NCI-H748 (cell line): ENCODE results near the gene ASTN2.

Experiments used
- DNase-seq: peaks from one replicate; lab custom pipeline; 2025; ENCODE audit not compliant: unreplicated experiment; lab: John Stamatoyannopoulos, UW

The ASTN2 gene

DNA sequence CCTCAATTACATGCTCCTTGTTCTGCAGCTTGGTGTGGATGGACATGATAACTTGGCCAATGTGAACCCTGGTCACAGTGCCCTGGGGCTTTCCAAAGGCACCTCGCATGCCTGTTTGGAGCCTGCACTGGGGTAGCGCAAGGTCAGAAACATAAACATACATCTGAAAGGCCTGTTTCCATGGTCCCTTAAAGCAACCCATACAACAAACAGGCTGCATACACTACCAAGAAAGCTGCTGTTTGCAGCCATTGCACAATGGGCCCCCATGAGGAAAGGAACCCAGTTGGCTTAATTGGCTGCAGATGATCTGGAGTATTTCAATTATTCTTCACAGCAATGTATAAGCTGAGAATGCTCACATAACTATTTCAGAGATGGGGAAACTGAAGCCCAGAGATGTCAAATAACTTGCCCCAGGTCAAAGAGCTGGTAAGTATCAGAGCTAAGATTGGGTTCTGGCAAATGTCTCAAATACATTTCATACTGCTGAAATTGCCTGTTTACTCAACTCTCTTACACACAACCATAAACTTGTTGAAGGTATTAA, 233.9 kb downstream of the ASTN2 start:
- no peak for DNase-seq

DNA sequence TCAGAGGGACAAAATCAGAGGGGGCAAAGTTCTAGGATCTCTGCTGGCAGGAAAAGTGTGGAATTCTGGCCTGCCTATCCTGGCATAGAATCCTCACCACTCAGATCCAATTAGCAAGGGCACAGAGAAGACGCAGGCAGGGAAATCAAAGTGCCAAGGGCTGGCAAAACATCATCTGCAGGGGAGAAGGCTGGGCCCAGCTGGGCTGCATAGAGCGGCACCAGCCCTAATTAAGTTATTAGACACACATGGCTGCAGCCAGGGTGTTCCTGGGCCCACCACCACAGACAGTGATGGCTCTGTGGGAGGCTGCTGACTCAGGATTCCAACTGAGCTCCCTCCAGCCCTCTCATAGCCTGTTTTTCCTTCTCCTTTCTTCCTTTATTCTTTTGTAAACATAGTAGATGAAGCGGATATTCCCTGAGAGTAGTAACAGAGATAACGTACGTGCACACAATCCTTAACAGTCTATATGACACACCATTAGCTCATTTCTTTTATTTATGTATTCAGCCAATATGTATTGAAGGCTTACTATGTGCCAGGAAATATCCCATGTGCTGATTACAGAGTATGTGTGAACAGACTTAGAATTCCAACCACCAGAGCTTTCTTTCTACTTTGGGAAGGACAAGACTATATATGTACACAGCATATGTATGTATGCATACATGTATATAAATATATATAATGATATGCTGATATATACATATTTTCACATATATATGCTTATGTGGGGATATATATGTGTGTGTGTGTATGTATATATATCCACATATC, 236.1 kb downstream of the ASTN2 start:
- peak; percentile 22 for DNase-seq

DNA sequence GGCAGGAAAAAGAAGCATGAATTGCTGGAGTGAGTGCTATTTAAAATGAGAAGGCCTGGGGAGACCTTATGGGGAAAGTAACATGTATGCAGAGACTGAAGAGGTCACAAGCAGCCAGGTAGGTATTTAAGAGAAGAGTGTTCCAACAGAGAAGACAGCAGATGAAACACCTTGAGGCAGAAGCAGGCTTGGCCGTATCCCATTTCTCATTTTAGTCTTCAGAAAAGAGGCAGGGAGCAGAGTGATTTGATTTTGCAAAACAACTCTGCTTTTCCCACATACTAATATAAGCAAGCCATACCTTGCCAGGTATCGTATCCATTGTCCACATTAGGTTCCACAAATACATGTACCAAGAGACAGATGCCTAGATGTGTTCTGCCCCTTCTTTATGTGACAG, 244.3 kb downstream of the ASTN2 start:
- no peak for DNase-seq

DNA sequence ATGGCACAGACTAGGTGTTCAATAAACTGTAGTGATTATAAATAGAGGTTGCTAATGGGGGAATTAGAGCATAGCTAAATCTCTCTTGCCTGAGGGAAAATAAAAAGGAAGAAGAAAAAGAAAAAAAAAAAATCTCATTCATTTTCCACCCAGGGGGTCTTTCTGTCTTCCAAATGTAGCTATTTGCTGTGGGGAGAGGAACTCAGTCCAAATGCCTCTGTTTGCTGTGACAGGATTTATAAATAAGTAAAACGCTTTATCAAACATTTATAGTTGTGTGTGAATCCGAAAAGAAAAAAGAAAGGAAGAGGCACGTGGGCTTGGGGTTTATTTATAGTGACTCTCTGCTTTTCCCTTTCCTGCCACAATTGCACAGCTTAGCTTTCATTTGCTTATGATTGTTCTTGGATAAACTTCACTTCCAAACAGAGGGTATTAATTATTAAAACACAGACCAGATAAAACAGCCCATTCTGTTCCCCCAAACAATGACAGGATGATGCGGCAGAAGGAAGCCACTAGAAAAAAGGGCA, 245.7 kb downstream of the ASTN2 start:
- DNase-seq, result no peak

DNA sequence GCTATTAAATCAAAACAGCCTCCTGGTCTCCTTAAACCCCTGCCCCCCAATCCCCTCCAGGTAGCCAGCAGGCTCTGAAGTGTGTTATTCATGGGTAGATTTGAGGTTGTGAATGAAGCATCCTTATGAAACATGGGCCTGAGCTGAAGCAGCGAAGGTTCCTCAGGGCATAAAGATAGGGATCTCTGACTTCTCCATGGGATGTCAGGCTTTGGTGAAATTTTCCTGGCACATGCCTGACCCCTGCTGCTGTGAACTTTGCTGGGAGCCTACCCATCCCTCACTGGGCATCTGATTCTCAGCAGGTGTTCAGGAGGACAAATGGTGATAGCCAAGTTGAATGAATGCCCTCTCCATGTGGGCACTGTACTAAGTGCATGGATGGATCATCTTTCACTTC, 250.3 kb downstream of the ASTN2 start:
- no peak for DNase-seq

DNA sequence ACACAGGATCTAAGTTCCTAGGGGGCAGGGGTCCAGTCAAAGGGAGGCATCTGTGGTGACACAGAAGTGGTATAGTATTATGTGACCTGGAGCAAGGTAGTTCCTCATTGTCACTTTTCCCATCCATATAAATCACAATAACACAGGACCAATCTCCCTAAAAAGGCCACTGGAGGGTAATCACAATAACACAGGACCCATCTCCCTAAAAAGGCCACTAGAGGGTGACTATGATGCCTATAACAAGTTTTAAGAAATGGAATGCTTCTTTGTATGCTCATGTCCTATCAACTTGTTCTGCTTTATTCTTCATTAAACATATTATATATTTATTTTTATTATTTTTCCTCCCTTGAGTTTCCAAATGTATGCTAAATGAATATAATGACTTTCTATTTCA, 254.6 kb downstream of the ASTN2 start:
- peak; percentile 25 for DNase-seq

DNA sequence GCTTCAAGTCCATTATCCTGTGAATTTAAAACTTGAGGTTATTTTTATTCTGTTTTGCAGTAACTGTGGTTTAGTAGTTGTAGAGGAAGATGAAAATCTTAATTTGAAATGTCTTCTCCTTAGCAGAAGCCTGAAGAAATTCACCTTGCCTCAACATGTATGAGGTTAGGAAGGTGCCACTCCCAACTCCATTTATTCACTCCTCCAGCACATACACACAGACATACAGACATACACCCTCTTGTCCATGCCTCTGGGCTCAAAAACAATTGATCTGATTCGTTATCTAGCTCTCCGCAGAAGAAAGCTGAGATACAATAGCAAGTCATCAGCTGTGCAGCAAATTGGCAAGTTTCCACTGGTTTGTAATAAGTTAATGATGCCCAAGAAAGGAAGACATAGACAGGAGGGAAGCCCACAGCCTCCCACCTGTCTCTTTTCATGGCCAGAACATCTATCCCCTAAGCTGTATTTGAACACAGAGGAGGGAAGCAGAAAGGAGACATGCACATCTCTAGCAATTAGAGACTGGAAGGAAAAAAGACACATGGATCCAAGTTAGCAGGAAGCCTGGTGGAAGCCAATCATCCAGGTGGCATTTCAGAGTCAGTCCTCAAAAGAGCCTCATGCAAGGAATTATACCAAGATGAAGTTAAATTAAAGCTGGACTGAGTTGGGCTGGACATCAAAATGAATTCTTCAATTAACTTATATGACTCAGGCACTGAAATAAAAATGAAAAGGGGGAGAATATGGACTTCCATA, 257.9 kb downstream of the ASTN2 start:
- DNase-seq, result peak; percentile 10

DNA sequence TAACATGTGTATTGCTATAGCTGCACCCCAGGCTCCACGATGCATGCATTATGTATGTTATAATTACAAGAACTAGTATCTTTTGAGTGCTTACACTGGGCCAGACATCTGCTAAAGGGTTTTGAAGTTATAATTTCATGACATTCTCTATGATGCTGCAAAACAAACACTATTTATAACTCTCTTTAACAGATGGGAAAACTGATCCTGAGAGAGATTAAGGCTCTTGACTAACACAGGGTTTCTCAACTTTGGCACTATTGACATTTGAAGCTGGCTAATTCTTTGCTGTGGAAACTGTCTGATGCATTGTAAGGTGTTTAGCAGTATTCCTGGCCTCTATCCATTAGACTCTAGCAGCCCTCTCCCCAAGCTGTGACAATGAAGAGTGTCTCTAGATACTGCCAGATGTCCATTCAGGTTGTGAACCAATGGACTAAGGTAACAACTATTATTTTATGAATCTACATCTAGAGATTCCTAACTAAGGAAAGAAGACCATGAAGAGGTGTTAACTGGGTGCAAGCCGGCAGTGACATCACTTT, 258.6 kb downstream of the ASTN2 start:
- no peak for DNase-seq

DNA sequence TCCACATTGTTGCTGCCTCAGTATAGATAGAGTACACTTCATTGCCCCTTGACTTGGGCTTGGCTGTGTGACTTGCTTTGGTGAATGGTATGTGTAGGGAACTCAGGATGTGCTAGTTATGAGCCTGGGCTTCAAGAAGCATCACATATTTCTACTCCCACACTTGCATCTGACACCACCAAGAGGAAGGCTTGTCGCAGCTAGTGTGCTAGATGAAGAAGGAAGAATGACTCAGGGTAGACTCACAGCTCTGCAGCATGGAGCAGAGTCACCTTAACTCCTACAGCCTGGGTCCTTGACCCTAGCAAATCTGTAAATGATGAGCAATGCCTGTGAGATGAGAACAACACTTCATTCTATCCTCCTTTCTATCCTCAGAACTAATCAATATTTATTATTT, 261.8 kb downstream of the ASTN2 start:
- DNase-seq, result no peak

DNA sequence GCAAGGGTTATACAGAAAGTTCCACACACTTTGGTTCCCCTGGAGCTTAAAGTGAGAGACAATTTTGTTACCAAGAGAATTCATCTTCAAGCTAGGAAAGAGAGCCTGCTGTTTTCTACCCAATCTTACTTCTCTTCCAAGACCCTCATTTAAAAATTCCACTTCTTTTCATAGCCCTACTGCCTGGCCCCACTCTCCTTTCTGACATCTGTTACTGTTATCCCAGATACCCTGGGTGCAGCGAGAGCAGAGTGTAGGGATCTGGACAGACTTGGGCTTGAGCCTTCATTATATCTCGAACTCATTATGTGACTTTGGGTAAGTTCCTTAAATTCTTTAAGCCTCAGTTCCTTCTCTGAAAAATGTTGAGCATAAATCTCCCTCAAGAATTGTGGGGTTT, 263.1 kb downstream of the ASTN2 start:
- no peak for DNase-seq

DNA sequence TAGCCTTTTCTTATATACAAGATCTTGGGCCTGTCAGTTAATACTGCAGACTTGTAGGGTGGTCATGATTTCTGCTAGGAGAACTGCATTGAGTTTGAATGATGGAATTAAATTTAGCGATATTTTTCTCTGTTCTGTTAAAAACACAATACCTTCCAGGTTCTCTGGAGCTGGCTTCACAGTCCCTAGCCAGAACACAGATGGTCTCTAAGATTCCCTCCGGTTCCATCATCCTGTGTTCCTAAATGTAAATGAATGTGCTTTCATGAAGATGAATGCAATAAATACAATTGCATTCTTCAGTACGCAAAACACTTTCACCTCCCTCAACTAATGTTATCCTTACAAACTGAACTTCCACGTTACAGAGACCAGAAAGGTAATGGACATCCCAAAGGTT, 264.9 kb downstream of the ASTN2 start:
- DNase-seq, result no peak

DNA sequence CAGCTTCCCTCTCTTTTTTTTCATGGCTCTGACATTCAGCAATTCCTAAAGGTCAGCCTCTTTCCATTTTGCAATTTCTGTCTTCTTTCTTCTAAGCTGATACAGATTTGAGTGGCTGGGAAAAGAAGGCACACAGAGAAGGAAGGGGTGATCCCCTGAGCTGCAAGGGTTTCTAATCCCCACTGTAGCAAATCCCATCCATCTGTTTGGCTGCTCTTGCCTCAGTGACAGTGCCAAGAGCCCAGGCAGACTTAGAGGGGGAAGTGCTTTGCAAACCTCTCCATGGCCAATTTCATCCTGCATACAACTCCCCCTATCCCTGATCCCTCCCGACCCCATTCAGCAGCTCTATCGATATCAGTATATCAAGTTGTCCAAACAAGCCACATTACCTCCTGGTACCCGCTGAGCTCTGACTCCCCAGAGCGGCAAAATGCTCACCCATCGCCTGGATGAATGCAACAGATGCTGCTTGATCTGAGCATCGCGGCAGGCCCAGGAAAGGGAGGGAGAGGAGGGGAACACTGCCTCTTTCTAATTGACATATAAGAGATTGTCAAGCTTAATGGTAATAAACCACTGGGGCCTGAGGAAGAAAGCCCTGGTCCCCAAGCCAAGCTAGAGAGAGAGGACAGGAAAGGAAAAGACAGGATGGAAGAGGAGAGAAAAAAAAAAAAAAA, 268.9 kb downstream of the ASTN2 start:
- DNase-seq, result no peak

DNA sequence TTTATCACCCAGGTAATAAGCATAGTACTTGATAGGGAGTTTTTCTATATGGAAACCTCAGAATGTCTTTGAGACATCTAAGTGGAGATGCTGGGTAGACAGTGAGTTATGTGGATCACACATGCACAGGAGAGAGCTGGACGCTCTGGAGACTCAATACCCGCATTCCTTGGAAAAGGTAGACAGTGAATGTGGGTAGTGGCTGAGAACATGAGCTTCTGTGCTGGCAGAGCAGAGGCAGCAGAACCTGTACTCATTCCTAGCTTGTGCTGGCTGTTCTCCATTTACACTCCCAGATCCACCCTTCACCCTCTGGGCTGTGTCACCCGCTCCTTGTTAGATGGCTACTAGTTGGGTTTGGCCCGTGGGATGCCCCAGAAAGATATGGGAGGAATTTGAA, 269.8 kb downstream of the ASTN2 start:
- no peak for DNase-seq

DNA sequence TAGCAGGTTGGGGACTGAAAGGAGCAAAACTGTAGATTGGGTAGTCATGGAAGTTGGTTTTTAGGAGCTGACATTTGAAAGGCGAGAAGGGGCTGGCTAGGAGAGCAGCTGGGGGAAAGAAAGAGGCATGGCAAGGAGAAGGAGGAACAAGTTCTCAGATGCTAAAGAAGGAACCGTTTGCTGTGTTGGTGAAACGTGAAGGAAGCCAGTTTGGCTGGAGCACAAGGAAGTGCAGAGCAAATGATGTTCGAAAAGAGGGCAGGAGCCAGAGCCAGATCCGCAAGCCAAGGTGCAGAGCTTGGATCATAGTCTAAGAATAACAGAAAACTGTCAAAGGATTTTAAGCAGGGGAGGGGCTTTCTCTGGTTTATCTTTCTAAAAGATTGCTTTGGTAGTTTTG, 276.6 kb downstream of the ASTN2 start:
- no peak for DNase-seq

DNA sequence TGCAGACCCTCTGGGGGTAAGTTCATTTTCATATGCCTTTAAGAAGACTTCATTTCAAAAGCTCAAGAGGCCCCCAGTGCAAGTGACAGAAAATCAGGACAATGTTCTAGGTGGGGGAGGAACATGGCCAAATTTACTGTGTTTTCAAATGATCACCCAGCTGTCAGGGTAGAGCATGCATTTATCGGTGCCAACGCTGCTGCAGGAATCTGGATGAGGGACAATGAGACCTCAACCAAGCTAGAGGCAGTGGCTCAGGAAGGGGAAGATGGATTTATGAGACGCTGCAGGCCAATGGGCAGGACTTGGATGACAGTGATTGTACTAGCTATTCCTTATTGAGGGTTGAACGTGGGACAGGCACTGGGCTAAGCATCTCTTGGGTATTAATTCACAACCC, 278.4 kb downstream of the ASTN2 start:
- DNase-seq, result no peak

DNA sequence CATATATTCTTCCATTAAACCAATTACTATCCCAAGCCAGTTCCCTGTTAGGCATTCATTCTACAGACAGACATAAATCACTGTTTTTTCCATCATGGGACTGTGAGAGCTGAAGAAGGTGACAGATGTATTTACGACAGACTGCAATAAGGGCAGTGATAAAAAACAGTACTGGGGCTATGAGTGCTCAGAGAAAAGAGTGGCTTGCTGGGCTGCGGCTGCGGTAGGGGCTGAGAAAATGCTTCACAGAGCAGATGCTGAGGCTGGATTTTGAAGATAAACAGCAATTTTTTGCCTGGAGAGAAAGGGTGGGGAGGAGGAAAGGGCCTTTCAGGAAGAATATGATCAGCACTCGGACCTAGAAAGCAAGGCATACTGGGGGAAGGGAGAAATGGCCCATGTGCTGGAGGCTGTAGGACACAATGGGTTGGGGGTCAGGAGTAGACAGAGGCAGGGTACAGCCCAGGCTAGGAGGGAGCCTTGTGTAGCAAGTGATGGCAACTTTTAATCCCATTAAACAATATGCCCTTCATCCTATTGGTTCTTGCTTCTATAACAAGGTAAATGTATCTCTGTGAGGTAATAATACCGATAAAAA, 279.3 kb downstream of the ASTN2 start:
- no peak for DNase-seq

DNA sequence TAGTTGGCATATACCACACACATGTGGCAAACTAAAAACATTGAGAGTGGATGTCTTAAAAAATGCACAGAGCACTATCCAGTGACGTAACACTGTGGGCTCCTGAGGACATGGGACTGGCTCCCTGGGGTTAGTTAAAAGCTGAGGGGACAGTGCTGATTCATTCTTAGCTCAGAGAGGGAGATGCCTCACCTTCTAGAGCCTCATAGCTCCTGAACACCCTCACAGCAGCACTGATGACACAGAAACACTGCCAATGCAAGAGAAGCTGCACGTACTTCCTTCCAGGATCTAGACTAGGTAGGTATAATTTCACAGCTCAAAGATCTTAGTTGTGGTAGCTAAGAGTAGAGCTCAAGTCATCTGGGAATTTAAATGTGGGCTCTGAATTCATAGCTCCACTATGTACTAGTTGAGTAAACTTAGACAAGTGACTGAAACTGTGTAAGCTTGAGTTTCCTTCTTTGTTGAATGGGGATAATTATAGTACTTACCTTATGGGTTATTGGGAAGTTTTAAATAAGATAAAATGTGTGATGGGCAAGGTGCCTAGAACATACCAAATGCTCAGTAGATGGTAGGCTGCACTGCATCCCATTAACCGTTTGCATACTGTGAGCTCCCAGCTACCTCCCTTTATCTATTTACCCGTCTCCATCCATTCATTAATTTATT, 279.9 kb downstream of the ASTN2 start:
- no peak for DNase-seq

DNA sequence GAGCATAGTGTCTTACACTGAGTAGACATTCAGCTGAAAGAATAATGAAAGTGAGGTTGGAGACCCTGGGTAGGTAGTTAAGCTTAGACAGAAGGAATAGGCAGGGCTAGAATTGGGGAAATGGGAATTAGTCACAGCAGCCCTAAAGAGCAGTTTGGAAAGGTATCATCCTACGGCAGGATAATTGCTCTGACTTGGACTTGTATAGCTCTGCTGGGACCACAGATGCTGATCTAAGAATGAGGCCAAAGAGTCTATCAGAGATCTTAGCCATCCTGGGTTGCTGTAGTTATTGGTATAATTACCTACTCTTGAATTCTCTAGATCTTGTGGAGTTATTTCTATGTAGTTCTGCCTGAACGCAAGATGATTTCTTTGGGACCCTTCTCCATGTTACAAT, 288.0 kb downstream of the ASTN2 start:
- DNase-seq, result no peak

DNA sequence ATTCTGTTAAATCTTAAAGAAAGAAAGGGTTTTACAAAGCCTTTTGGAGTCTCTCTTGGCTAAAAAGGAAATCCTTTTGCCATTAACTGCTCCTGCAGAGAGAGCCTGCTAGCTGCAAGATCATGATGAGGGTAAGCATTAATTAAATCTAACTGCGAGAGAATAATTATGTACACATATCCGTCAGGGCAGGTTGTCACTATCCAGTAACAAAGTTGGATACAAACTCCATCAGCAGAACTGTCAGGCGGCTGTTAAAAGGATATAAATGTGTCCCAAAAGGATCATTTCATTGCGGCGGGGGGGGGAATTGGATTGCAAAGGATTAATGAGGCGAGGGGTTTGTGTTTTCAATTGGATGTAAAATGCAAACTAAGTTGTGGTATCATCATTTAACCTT, 289.3 kb downstream of the ASTN2 start:
- peak; percentile 35 for DNase-seq

DNA sequence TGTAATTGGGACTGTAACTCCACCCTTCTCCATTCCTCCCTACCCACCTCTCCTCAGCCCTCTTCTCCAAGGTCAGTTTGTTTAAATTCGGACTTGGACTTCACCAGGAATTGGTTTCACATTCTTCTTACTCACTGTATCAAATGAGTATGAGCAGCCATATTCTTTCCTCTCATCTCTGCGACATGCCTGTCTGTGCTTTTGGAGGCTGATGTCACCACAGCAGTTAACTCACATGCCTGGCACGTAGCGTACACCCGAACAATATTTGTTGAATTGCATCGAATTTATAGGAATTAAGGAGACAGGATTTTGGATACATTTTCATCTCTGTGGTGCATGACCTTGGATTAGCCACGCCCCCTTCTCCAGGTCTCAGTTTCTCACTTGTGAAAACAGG, 291.1 kb downstream of the ASTN2 start:
- no peak for DNase-seq
